BE2C (cell line): Measurements from ENCODE around the gene ROBO1.

Experiments
- DNase-seq: peaks from one replicate; pipeline ENCODE4 v3.0.0-alpha.2; 2020
- H3K27me3 ChIP-seq: fragments of 250-450 bp; sonication (Bioruptor Pico); 2 replicates; pipeline ENCODE4 v1.5.1; 2020; ENCODE audit warnings: mild to moderate bottlenecking
- H3K36me3 ChIP-seq: fragments of 250-450 bp; sonication (Bioruptor Pico); 2 replicates; pipeline ENCODE4 v1.5.1; 2020; ENCODE audit warnings: mild to moderate bottlenecking
- H3K4me1 ChIP-seq: fragments of 250-450 bp; sonication (Bioruptor Pico); 2 replicates; pipeline ENCODE4 v1.5.1; 2020
- H3K4me3 ChIP-seq: 2 replicates; pipeline ENCODE4 v1.5.1; 2011; ENCODE audit warnings: low read depth, low read length
- H3K9me3 ChIP-seq: fragments of 250-450 bp; sonication (Bioruptor Pico); 2 replicates; pipeline ENCODE4 v1.5.1; 2020
- CTCF ChIP-seq: IDR thresholded peaks from 2 replicates; pipeline ENCODE4 v1.5.1; 2012; ENCODE audit warnings: mild to moderate bottlenecking, low read depth, low read length

The ROBO1 gene

GRCh38 chr3:79497447-79498111 lies 270.2 kb downstream of the ROBO1 start:
- peak; percentile 79 for TF ChIP-seq CTCF

GRCh38 chr3:79491029-79491641 lies 276.7 kb downstream of the ROBO1 start:
- H3K36me3 ChIP-seq, result no peaks in the 10 kb centered on the region
- no peak for TF ChIP-seq CTCF
- H3K4me3 ChIP-seq, result no peak overlapping the region
- no peaks in the 10 kb centered on the region for H3K9me3 ChIP-seq
- DNase-seq, result no peak
- H3K27me3 ChIP-seq, result no peaks in the 10 kb centered on the region
- H3K4me1 ChIP-seq, result no peaks in the 10 kb centered on the region

More at GRCh38 chr3:79497447-79498111, 270.2 kb downstream of the ROBO1 start:
- Histone ChIP-seq H3K4me3 (no peak overlapping the region), H3K36me3 (no peaks in the 10 kb centered on the region), H3K4me1 (no peaks in the 10 kb centered on the region), H3K27me3 (no peaks in the 10 kb centered on the region), H3K9me3 (no peaks in the 10 kb centered on the region)
- no peak for DNase-seq

GRCh38 chr3:79490165-79491028 lies 277.4 kb downstream of the ROBO1 start:
- Histone ChIP-seq H3K4me1 (no peaks in the 10 kb centered on the region), H3K27me3 (no peaks in the 10 kb centered on the region), H3K9me3 (no peaks in the 10 kb centered on the region), H3K4me3 (no peak overlapping the region), H3K36me3 (no peaks in the 10 kb centered on the region)
- peak; percentile 34 for TF ChIP-seq CTCF
- no peak for DNase-seq

GRCh38 chr3:79488407-79488806 lies 279.4 kb downstream of the ROBO1 start:
- TF ChIP-seq CTCF, result no peak
- H3K4me3 ChIP-seq, result no peak overlapping the region
- H3K9me3 ChIP-seq, result no peaks in the 10 kb centered on the region

GRCh38 chr3:79480746-79481145 lies 287.1 kb downstream of the ROBO1 start:
- H3K4me1 ChIP-seq, result no peaks in the 10 kb centered on the region
- H3K4me3 ChIP-seq, result no peak overlapping the region
- H3K36me3 ChIP-seq, result no peaks in the 10 kb centered on the region
- H3K27me3 ChIP-seq, result no peaks in the 10 kb centered on the region
- H3K9me3 ChIP-seq, result no peaks in the 10 kb centered on the region
- DNase-seq, result no peak
- no peak for TF ChIP-seq CTCF

More at GRCh38 chr3:79488407-79488806, 279.4 kb downstream of the ROBO1 start:
- Histone ChIP-seq H3K36me3 (no peaks in the 10 kb centered on the region), H3K4me1 (no peaks in the 10 kb centered on the region), H3K27me3 (no peaks in the 10 kb centered on the region)
- DNase-seq, result no peak
